HG02678 (cell line): ENCODE measurements around the gene GLT6D1.
"Not testable (repeated sequence)": the region's sequence is repeated elsewhere in the genome, so short reads cannot be mapped to it uniquely, and the experiment has no call there.

Experiments
- ATAC-seq: cut with Tn5 transposase; IDR thresholded peaks from one replicate; pipeline ENCODE4 v1.9.1; 2021; ENCODE audit warnings: mild to moderate bottlenecking, moderate library complexity; ENCODE audit not compliant: unreplicated experiment

Gene GLT6D1, protein sequence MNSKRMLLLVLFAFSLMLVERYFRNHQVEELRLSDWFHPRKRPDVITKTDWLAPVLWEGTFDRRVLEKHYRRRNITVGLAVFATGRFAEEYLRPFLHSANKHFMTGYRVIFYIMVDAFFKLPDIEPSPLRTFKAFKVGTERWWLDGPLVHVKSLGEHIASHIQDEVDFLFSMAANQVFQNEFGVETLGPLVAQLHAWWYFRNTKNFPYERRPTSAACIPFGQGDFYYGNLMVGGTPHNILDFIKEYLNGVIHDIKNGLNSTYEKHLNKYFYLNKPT

DNA sequence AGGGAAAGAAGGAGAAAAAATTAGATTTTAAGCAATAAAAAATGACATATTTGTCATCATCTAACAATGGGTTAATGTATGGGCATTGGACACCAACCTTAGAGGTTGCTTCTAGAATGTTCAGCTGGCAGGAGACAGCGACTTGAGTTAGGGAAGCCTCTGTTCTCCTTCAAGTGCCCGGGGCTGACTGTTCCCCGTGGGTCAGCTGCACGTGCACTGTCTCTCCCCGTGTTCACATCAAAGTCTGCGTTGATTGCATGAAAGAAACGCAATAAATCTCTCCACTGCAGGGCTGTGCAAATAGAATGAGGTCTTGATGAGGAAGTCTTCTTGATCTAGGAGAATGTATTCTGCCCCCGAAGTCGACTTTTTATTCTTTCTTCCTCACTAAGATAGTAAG, at the start of gene GLT6D1:
GLT6D1 (minus strand) TSS at position 345 of the 400 bp plus-strand sequence. CDS start 353 bp downstream, outside the sequence.
- no peak for ATAC-seq

DNA sequence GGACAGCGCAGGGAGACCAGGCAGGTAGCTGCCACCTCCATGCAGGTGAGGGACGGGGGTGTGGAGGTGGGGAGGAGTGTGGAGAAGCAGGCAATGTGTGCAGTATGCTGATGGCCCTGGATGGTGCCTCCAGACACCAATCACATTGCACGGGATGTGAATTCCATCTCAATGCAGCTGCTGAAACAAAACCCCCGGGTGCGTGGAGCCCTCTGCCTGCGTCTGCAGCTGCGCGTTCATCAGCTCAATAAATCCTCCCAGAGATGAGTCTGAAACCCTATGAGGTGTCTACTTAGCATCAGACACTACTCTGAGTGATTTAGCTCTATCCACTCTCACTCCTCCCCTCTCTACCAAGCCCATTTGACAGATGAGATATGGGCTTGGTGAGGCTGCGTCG, 49.7 kb upstream of the GLT6D1 start:
- no peak for ATAC-seq

DNA sequence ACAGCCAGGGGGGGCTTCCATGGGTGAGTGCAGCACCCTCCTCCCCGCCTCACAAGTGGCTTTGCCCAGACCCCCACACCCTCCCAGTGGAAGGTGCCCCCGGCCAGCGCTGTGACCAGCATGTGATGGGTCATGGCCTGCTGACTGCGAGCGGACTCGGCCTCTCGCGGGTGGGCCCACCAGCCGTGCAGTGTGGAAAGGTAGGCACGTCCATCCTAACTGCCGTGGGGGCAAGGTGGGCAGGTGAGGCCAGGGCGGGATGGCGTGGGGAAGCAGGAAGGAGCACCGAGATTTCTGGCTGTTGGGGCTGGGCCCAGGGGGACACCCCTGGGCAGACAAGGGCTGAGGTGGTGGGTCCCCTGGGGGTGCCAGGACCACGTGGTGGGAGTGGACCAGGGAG, 47.9 kb upstream of the GLT6D1 start:
- ATAC-seq = no peak

DNA sequence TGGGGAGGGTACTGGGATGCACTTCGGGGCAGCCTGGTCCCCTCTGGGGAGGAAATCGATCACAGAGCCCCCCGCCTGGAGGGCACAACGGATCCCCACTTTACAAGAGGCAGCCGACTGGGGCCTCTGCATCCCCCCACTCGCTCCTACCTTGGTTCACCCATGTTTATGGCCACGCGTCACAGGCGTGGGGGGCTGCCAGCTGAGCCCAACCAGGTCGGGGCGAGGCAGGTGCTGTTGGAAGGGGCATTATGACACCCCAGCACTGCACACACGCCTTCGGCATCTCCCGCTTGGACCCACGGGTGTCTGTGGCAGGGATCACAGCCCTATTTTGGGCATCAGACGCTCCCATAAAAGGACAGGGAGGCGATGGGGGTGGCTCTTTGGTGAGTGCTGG, 45.4 kb upstream of the GLT6D1 start:
- no peak for ATAC-seq

DNA sequence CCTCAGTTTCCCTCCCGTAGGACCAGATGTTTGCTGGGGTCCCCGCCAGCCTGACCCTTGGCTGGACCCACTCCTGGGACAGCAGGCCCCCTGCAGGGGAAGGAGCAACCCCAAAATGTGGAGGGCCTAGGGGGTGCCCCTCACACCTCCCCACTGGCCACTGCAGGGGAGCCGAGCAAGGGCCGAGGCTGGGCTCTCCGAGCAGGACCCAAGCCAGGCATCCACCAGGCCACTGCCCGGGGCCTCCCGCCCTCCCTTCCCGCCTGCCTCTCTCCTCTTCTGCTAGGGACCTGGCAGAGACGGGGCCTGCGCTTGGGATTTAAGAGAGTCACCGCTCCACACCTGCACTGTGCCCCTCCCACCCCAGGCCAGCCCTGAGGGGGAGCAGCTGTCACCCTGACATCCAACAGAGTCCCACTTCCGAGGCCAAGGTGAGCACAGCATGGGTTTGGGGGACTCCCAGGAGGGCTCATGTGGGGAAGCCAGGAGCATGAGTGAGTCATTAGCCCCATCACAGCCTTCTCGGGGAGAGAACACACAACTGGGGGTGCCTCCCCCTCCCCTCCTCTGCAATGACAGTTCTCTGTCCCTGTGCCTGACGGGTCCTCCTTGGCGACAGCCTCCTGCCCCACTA, 44.2 kb upstream of the GLT6D1 start:
- no peak for ATAC-seq

DNA sequence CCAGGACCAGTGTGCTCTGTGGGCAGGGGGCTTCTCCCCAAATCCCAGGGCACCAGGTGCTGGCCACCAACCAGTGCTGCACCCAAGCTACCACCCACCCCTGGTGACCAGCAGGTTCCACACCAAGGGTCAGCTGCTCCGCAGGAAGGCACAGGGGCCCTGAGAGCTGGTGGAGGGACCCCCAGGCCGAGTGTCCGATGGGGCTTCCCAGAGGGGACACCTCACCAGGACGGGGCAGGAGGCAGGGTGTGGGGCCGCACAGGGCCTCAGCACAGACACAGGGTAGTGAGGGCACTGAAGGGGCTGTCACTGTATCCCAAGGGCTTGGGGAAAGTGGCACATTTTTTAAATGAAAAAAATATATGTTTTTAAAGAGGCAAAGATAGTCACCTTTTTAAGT, 41.8 kb upstream of the GLT6D1 start:
- ATAC-seq = no peak

DNA sequence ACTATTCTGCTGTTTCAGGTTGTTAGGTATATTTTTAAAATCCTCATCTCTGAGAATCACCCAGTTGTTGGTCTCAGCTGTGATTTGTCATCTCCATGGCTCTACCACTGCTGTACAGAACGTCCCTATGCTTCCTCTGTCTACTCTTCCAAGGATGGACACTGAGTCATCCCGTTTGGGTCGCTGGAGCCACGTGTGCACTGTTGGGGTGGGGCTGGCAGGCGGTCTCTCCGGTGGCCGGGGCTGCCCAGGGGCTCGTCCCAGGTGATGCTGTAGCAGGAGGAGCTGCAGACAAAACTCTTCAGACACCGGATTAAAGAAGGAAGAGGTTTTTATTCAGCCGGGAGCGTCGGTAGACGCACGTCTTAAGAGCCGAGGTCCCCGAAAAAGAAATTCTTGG, 40.7 kb upstream of the GLT6D1 start:
- ATAC-seq = no peak

DNA sequence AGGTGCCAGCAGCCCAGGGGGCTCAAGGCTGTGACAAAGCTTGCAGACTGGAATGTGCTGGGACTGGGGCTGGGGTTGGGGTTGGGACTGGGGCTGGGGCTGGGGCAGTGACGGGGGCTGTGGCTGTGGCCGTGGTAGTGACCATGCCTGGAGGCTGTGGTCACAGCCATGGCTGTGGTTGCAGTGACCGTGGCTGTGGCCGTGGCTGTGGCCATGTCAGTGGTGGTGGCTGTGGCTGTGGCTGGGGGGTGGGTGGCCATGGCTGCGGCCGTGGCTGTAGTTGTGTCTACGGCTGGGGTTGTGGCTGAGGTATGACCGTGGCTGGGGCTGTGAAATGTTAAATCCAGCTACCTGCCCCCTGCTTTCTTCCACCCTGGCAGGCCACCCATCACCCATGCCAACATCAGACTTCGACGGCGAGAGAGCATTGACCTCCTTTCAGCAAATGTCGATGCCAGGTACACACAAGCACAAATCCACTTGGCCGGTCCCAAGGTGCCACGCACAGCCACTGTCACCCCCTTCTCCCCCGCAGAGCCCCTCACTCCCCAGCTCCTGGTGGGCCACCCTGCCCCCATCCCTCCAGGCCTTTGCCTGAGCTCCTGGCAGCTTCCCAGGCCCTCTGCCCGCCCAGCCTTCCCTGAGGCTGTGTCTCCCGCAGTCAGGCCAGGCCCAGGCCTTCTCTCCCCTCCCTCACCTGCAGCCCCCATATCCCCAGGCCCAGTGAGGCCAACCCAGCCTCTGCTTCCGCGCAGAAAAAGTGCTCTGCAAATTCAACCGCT, 39.1 kb upstream of the GLT6D1 start:
- no peak for ATAC-seq

DNA sequence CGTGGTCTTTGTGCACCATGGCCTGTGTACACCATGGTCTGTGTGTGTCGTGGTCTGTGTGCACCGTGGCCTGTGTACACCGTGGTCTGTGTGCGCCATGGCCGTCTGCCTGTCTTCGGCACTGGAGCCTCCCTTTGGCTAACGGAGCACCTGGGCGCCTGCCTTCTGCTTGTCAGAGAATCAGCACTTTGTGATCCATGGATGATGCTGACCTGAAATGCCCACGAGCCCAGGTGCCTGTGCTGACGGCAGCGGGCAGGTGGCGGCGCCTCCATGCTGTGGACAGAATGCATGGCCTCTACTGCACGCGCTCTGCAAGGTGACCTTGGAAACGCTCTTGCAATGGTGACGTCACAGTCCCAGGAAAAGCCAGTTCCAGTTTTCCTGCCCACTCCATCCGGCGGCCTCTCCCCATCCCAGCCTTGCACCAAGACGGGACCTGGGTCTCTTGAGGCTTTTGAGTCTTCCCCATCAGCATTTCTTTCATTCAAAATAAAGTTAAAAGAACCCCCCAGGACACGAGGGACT, 38.4 kb upstream of the GLT6D1 start:
- ATAC-seq = no peak

DNA sequence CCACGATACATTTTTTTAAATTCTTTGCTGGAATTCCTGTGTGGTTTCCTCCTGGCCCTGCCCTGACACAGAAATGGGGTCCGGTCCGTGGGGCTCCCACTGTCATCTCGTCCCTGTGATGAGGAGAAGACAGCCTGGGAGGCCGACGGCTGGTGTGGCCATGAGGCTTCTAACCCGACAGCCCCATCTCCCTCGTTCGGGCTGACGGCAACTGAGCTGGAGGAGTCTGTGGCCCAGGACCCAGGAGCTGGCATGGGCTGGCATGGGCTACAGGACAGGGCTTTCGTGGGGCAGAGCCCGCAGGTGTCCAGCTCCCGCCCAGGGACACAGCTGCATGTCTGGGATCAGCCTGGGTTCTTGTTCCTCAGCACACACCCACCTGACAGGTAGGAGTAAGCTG, 37.6 kb upstream of the GLT6D1 start:
- no peak for ATAC-seq

DNA sequence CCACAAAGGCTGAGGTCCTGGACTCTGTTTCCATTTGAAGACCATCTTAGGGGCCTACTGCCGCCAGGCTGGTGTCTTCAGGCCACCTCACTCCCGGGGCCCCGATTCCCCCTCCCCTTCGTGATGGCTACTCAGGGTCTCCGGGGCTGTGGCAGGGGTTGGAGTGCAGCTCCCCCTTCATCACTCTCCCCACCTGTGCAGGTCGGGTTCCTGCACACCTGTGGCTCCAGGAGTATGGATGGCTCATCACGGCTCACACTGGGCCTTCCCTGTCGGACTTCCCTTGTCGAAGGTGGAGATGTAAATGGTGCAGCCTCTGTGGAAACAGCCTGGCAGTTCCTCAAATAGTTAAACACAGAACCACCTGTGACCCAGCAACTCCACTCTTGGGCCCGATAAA, 35.6 kb upstream of the GLT6D1 start:
- no peak for ATAC-seq

DNA sequence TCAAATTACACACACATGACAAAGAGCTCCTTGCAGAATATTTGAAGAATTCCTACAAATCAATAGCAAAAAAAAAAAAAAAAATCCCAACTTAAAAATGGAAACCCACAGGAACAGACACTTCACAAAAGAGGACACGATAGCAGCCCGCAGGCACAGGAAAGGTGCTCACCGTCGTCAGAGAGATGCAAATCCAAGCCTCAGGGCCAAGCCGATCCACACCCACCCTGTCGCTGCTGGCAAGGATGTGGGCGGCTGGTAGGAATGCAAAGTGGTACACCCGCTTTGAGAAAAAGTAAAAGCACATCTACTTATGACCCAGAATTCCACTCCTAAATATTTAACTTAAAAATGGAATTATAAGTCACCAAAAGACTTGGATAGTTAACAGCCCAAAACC, 34.6 kb upstream of the GLT6D1 start:
- no peak for ATAC-seq

DNA sequence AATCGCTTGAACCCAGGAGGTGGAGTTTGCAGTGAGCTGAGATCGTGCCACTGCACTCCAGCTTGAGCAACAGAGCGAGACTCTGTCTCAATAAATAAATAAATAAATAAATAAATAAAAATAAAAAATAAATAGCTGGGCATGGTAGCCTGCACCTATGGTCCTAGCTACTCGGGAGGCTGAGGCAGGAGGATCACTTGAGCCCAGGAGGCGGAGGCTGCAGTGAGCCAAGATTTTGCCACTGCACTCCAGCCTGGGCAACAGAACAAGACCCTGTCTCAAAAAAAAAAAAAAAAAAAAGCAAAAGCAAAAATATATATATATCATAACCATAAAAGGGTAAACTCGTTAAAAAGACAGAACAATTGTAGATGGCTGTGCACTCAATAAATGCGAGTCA, 33.4 kb upstream of the GLT6D1 start:
- ATAC-seq = not testable (repeated sequence)

DNA sequence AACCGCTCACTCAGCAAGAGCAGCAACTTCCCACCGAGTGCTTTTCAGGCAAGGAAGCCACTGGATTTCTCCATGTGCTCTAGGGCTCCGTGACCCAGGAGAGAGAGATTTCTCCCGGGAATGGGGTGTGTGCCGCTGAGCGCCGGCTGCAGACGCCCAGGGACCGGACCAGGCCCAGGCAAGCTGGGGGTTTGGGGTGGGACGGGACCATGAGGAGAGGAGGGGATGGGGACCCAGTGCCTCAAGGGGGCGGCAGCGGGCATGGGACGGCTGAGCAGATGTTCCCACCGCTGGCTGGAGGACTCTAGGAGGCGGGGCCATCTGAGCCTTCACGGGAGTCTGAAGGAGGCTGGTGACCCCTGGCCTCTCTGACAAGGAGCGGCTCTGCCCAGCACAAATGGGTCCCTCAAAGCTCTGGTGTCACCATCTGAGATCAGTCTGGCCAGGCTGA, 32.3 kb upstream of the GLT6D1 start:
- ATAC-seq = no peak

DNA sequence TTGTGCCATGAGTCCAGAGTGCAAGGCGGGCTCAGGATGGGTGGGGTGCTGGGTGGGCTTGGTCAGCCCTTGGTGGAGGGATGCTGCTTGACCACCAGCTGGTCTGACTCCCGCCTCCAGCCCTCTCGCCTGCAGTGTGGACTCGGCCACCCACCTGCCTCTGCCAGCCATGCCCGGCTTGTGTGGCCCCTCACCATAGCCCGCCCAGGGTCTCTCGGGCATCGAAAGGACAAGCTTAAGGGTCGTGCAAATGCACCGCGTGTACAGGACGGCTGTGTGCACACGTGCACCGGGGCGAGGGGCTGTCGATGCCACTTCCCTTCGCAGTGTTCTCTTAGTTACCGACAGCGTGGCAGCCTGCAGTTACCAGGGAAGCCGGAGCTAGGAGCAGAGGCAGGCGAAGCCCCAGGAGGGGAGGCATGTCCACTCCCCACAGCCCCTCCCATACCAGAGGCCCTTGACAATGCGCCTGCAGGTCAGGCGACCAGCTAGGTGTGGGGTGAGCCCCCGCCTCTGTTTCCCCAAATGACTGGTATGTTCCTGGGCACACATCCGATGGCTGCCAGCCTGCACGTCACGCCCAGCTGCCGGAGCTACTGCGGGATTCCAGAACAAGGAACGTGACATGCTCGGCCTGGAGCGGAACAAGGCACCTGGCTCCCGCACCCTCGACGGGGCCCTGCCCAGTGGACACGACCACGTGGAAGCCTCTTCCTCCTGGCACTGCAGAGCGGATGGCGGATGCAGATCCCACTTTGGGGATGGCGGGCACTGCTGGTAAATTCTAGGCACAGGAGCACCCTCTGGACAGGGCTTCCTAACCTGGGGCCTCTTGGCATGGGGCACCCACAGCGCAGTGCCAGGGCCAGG, 31.6 kb upstream of the GLT6D1 start:
- ATAC-seq = no peak

DNA sequence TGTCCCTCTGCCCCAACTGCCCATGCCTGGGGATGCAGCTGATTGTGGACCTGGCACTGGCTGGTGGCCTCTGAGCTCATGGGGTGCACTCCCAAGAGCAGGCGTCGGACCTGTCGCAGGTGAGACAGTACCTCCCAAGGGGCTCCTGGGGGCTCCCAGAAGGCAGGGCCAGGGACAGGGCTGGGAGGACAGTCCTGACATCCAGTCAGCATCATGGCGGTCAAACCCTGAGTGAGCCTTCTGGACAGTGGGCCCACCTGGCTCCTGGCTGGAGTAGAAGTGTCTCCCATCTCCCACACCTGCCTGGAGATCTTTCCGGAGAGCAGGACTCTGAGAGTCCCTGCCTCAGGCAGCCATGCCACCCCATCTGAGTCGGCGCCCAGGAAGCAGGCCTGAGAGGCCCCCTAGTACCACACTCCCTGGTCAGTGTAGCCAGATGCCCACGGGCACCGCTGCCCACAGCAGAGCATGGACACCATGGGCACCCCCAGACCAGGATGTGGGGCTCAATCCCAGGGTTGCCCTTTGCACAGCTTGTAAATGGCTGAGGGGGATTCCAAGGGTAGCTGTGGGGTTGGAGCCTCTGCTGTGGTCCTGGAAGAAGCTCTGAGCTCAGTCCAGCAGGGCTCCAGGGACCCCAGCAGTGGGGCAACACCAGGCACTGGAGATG, 30.4 kb upstream of the GLT6D1 start:
- no peak for ATAC-seq

DNA sequence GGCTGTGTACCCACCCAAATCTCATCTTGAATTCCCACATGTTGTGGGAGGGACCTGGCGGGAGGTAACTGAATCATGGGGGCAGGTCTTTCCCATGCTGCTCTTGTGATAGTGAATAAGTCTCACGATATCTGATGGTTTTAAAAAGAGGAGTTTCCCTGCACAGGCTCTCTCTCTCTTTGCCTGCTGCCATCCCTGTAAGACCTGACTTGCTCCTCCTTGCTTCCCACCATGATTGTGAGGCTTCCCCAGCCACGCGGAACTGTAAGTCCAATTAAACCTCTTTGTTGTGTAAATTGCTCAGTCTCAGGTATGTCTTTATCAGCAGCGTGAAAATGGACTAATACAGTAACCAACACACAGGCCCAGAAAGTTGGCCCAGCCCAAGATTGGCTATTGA, 29.7 kb upstream of the GLT6D1 start:
- ATAC-seq = not testable (repeated sequence)

DNA sequence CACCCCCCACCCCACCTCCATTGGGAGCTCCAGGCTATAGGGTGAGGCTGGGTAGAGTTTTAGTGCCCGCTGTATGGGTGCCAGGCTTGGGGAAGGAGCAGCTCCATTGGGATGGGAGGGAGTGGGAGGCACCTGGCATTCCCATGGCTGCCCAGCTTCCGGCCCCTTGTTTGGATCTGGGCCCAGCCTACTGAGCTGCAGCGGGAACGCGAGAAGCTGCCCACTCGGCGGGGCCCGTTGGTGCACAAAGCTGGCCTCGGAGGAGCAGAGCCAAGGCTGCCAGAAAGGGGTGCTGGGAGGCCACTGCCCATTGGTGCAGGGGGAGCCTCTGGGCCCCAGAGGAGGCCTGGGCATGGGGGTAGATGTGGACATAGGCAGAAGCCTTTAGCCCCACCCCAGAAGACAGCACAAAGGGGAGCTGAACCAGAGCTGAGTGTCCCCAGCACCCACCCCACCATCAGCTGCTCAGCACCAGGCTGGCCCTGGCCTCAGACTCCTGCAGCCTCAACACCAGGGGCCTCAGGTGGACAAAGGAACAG, 28.2 kb upstream of the GLT6D1 start:
- no peak for ATAC-seq

DNA sequence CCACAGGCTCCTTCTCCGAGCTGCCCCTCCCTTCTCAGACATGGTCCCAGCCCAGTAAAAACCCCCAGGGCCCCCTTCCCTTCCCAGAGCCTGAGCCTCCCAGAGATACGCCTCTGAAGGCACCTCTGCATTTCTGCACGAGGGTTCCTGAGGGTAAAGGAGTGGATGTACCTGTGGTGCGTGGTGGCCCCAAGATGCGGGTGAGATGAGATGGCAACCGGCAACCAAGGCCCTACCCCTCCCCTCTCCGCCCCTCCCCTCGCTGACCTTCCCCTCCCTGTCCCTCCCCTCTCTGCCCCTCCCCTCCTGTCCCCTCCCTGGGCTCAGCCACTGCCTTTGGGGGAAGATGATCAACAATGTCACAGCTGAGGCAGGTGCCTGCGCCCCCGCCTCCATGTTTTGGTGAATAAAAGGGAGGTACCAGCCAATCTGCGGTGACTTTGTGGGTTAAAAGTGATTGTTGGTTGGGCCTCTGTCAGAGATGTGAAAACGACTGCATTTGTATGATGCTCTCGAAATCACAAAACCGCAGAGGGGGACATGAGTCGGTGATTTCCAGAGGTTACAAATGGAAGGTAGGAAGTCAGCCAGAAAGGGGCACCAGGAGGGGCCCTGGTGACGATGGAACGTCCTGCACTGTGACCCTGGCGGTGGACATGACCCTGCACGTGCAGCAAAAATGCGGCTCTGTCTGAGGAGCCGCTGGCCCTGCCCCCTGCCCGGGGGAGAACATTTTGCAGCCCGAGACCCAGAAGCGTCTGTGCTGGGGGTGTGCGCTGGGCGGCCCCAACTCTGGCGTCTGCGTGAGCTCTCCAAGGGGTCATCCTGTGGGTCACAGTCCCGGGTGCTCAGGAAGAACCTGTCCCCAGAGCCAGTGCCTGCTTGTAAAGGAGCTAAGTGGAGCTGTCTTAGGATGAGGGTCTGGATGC, 27.5 kb upstream of the GLT6D1 start:
- ATAC-seq = no peak
